Measurements from ENCODE around the gene RHBDL2.

GRCh38 chr1:38865112-38865715 is 76.4 kb downstream of the RHBDL2 start:
- TF ChIP-seq CTCF (IDR thresholded peaks at IDR 0.05) (no peak), POLR2A (IDR thresholded peaks at IDR 0.05) (no peak)
